Measurements from ENCODE around the gene PAOX. TPM values are rescaled to one million over a fixed set of nuclear protein-coding genes. Genes with fewer than 3 reads are reported as not detected.

PAOX gene
- total and polyA plus RNA-seq, 9 of the 15 experiments (the other 6 are each of a cell fraction or from before 2014, with no cell fraction given) = 0.80 to 6.4 (median 2.6) TPM

GRCh38 chr10:133357285-133358161 is 21.5 kb upstream of the PAOX start, which contains the start of gene FUOM (continued):
- no peak for TF ChIP-seq GMEB1 (CRISPR knock-in tag; IDR thresholded peaks at IDR 0.05)
- no peak for TF ChIP-seq ELK1 (CRISPR knock-in tag; IDR thresholded peaks at IDR 0.05)
- no peak for TF ChIP-seq PHF21A (IDR thresholded peaks at IDR 0.05; ENCODE audit: borderline replicate concordance, low read depth)
- TF ChIP-seq RREB1 (CRISPR knock-in tag; IDR thresholded peaks at IDR 0.05) = 0 out of 2 replicates have a peak, but pooled peaks have one; percentile 26
- no peak for TF ChIP-seq ATF6 (CRISPR knock-in tag; IDR thresholded peaks at IDR 0.05)
- TF ChIP-seq ZNF655 (CRISPR knock-in tag; IDR thresholded peaks at IDR 0.05) = no peak

Measured in K562 (cell line).